HG03095 (cell line): Measurements from ENCODE around the gene CTSO.
"Not testable (repeated sequence)": the region's sequence is repeated elsewhere in the genome, so short reads cannot be mapped to it uniquely, and the experiment has no call there.

Experiments used
- ATAC-seq: cut with Tn5 transposase; IDR thresholded peaks from one replicate; pipeline ENCODE4 v1.9.1; 2021; ENCODE audit warnings: moderate library complexity; ENCODE audit not compliant: unreplicated experiment

The CTSO gene

GRCh38 chr4:155908187-155909139 lies 45.2 kb downstream of the CTSO start:
- ATAC-seq, result peak; percentile 68

DNA sequence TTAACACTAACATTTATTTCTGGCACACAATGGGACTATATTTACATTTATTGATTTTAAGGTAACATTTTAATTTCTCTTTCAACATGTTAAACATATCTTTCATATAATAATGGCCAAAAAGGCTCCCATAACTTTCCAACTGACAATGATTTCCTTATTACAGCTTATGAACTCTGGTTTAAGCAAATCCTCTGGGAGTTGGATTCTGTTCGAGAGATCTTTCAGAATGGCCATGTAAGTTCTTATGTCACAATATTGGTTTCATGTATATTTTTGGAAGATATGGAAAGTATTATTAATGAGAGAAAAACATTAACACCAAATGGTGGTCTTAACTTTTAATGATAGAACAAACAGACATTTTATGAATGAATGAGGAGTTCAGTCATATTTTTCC lies 46.1 kb downstream of the CTSO start:
- no peak for ATAC-seq

DNA sequence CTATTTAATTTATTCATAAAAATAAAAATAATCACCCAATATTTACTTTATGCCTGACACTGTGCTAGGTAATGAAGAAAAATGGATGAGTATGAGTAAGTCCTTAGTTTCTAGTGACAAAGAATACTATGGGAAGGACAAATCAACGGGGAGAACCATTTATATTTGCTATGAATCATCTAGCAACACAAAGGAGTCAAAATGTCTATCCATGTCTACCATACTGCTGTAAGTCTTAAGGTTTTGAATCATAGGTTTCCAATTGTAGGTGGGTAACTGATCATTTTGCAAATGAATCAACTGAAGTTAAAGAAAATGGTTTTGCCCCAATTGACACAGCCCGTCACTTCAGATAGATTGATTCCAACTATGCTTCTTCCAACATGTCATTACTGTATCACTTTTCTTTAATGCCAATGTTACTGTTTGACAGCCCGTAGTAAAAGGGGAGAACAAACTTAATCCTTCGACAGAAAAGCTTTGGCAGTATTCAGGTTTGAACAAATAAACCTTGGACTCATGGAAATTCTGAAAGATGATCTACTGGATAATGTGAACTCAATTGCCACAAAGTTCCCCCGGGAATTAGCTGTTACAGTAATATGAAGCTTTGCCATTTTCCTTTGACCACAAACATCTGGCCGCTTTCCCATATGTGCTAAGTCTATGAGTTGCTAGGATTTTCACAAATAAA lies 47.0 kb downstream of the CTSO start:
- ATAC-seq, result no peak

- no peak for ATAC-seq
Measured at GRCh38 chr4:155904331-155904730, 49.3 kb downstream of the CTSO start.

GRCh38 chr4:155903453-155903852 lies 50.2 kb downstream of the CTSO start, which contains the start of gene TDO2:
Gene TDO2, plus strand, starts transcription at chr4:155903696. Its CDS starts 63 bp downstream, at chr4:155903759.
- no peak for ATAC-seq

- ATAC-seq, result no peak
Measured at GRCh38 chr4:155901013-155901412, 52.7 kb downstream of the CTSO start.

DNA sequence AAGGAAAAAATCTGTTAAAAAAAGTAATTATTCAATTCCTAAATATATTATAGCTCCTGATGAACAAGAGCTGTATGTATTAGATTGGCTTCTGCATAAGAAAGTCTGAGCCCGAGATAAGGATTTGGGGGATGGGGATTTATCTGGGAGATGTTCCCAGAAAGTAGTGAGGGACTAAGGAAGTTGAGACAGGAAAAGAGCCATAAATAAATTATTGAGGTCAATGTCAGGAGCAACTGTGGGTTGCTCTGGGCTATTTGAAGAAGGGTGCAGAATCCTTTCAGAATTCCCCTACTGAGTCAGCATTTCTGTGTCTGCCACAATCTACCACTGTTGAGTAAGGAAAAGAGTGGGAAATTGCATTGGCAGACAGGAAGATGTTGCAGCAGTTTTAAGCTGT lies 53.3 kb downstream of the CTSO start:
- ATAC-seq, result no peak

- ATAC-seq, result no peak
Measured at GRCh38 chr4:155899891-155900290, 53.8 kb downstream of the CTSO start.

- not testable (repeated sequence) for ATAC-seq
Measured at GRCh38 chr4:155898371-155898770, 55.3 kb downstream of the CTSO start.

- ATAC-seq, result no peak
Measured at GRCh38 chr4:155891058-155891457, 62.6 kb downstream of the CTSO start.

GRCh38 chr4:155889946-155890345 lies 63.7 kb downstream of the CTSO start:
- ATAC-seq, result no peak

- ATAC-seq, result no peak
Measured at GRCh38 chr4:155889031-155889793, 64.5 kb downstream of the CTSO start.

DNA sequence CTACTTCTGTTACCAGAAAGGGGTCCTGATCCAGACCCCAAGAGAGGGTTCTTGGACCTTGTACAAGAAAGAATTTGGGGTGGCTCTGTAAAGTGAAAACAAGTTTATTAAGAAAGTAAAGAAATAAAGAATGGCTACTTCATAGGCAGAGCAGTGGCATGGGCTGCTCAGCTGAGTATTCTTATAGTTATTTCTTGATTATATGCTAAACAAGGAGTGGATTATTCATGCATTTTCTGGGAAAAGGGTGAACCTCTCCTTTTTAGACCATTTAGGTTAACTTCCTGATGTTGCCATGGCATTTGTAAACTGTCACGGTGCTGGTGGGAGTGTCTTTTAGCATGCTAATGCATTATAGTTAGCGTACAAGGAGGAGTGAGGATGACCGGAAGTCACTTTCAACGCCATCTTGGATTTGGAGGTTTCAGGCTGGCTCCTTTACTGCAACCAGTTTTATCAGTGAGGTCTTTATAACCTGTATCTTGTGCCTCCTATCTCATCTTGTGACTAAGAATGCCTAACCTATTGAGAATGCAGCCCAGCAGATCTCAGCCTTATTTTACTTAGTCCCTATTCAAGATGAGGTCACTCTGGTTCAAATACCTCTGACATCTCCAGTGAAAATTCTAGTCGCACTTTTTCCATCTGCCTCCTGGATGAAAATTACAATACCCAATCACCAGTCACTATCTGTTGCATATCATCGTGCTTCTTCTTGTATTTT lies 65.7 kb downstream of the CTSO start:
- ATAC-seq, result no peak

DNA sequence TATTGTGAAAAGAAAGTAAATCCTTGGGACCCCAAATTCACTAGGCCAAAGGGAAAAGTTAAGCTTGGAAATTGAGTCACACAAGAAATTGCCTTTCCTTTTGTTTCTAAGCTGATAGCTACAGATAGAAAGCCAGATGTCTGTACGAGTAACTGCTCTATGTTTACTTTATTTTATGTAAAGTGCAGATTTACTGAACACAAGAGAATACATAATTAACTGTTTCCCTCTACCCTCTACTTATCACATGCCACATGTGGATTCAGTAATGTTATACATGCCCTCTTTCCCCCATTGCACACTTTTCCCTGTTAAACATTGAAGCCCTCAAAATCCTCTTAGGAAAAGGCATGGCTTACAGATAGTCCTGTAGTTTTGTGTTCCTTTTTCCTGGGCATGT lies 66.6 kb downstream of the CTSO start:
- no peak for ATAC-seq

GRCh38 chr4:155885666-155886065 lies 68.0 kb downstream of the CTSO start:
- no peak for ATAC-seq

GRCh38 chr4:155883895-155884294 lies 69.8 kb downstream of the CTSO start:
- no peak for ATAC-seq

DNA sequence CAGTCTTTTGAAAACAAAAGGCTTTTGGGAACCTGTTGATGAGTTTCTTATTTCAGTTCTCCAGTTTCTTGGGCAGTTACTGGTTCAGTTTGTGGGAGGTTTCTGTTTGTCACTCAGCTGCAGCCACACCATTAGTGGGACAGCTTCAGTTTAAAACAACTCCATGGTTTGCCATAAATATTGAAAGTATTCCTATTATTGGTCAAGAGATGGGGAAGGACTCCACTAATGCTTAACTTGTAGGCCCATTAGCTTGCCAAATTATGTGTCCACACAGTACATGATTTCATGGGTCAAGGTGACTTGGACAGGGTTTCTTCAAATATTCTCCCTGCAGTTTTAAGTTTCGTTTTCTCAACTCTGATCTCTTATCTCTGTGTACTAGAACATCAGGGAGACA lies 72.1 kb downstream of the CTSO start:
- ATAC-seq, result no peak

DNA sequence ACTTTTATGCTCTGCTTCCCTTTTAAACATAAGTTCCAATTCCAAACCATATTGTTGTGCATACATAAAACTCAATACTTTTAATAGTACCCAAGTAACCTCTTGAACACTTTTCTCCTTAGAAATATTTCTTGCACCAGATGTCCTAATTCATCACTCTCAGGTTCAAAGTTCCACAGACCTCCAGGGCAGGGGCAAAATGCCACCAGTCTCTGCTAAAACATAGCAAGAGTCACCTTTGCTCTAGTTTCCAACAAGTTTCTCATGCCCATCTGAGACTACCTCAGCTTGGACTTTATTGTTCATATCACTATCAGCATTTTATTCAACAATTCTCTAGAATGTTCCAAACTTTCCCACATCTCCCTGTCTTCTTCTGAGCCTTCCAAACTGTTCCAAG lies 73.9 kb downstream of the CTSO start:
- ATAC-seq, result no peak

GRCh38 chr4:155878611-155879010 lies 75.1 kb downstream of the CTSO start:
- no peak for ATAC-seq

DNA sequence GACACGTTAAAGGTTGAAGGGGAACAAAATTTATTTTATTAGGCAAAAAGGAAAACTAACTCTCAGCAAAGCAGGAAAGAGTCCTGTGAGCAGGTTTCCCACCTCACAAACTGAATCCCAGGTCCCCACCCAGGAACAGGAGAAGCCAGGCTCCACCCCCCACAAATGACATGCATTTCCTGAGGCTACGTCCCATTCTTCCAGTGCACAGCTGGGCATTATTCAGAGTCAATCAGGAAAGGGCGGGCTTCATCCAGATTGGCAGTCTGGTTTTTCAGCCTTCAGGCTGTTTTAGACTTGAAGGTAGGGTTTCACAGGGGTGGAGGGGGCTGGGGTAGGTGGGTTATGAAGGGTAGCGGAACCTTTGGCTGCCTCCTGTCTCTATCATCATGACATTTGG lies 75.7 kb downstream of the CTSO start:
- ATAC-seq, result no peak

DNA sequence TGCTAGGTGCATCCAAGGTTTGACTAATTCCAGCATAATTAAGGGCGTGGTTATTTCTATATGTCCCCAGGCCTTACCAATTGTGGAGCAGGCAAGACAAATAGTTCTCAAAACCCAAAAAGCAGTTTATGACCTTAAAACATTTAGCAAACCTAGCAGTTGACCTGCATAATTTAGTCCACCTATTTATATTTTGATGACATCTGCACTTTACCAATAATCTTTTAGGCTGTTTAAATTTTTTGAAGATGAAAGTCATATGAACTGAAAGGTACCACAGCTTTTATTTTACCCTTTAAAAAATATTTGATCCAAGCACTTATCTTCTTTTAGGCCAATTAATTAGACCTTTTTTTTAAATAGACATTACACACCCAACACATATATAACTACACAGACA lies 77.8 kb downstream of the CTSO start:
- no peak for ATAC-seq
